Small intestine (tissue), 7 donors: Measurements from ENCODE around the gene PHF20. TPM values are rescaled to one million over a fixed set of nuclear protein-coding genes. Genes with fewer than 3 reads are reported as not detected.
"Not testable (repeated sequence)": the region's sequence is repeated elsewhere in the genome, so short reads cannot be mapped to it uniquely, and the experiment has no call there.

ENCODE experiments used
- DNase-seq, 2 donors: peaks; one replicate each; pipeline versions ENCODE4 v3.0.0 to v3.0.0-alpha.2; 2013
- FAIRE-seq: peaks from 2 replicates; lab custom pipeline; 2012; peaks lifted over from hg19 to GRCh38; lab: Jason Lieb, UNC
- H3K27ac ChIP-seq, 3 donors: one replicate each; pipeline ENCODE4 v1.5.1; 2013; ENCODE audit warnings: low read length in 2 of 3, mild to moderate bottlenecking in 2 of 3, control low read depth in 1 of 3, inconsistent platforms in 1 of 3, low read depth in 1 of 3, moderate library complexity in 1 of 3
- H3K27me3 ChIP-seq, 3 donors: one replicate each; pipeline ENCODE4 v1.6.1; 2013; ENCODE audit warnings: low read length in 3 of 3, inconsistent platforms in 1 of 3; ENCODE audit not compliant: control insufficient read depth in 3 of 3, insufficient read depth in 3 of 3
- H3K36me3 ChIP-seq, 3 donors: one replicate each; pipeline ENCODE4 v1.6.1; 2013; ENCODE audit warnings: low read length in 3 of 3, inconsistent platforms in 1 of 3, low read depth in 1 of 3, mild to moderate bottlenecking in 1 of 3, moderate library complexity in 1 of 3; ENCODE audit not compliant: control insufficient read depth in 3 of 3, insufficient read depth in 2 of 3
- H3K4me1 ChIP-seq, 3 donors: one replicate each; pipeline ENCODE4 v1.6.1; 2013; ENCODE audit warnings: low read length in 2 of 3, inconsistent platforms in 1 of 3, low read depth in 1 of 3, mild to moderate bottlenecking in 1 of 3, moderate library complexity in 1 of 3; ENCODE audit not compliant: control insufficient read depth in 3 of 3, insufficient read depth in 2 of 3
- H3K4me3 ChIP-seq, 3 donors: one replicate each; pipeline ENCODE4 v1.5.1; 2013; ENCODE audit warnings: low read length in 3 of 3, control low read depth in 1 of 3, inconsistent platforms in 1 of 3, low read depth in 1 of 3, mild to moderate bottlenecking in 1 of 3, moderate library complexity in 1 of 3
- H3K9me3 ChIP-seq, 2 donors: one replicate each; pipeline ENCODE4 v1.6.1; 2013; ENCODE audit warnings: low read depth in 1 of 2, low read length in 1 of 2; ENCODE audit not compliant: control insufficient read depth in 2 of 2, insufficient read depth in 1 of 2
- WGBS, 3 donors: extraction: QIAGEN DNeasy Blood & Tissue Kit; methylation state at CpG; one replicate each; pipeline ENCODE4 v1.1.7; 2013; 5-methylcytosine and 5-hydroxymethylcytosine counted together
- polyA plus RNA-seq, 4 donors: library from polyadenylated mRNA; stranded (reverse) in 3 of 4; unstranded in 1 of 4; fragments of 200-250 nt in 3 of 4; fragments of 120-200 nt in 1 of 4; gene quantifications; one replicate each; pipeline versions ENCODE4 v1.2.1 to v1.2.3, GENCODE V29; 2013
- donor health status: healthy with polysubstance abuse.
- donor health status: control.
- donor health status: control.
- donor health status: Bipolar disorder and iron deficiency.
- donor health status: healthy.

PHF20 gene
- polyA plus RNA-seq, 4 donors: 9.6 to 23.1 (median 14.9) TPM

DNA sequence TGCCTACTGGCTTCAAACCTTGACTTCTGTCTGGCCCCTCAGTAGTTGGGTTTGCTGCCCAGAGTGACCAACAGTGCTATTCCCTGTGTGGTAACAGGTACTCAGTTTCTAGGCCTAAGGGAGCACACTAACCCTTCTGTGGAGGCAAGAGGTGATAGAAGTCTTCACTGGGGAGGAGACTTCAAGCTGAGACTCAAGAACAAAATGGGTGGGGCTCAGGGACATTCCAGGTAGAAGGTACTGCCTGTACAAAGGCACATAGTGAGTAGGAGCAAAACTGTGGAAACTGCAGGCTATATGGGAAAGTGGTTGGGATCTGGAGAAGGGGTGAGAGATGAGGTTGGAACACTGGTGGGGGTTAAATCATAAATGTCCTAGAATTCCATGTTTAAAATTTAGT, 184.8 kb downstream of the PHF20 start:
- FAIRE-seq: no peak
- peaks cover 0 to 9% (median 3%) of the 10 kb centered on the region in 3 donors for H3K4me1 ChIP-seq
- DNase-seq: peak in 1 of 2 donors; percentile 78
- H3K36me3 ChIP-seq: no peaks in the 10 kb centered on the region
- H3K27ac ChIP-seq: no peak overlapping the region
- H3K9me3 ChIP-seq: no peaks in the 10 kb centered on the region
- no peak overlapping the region for H3K4me3 ChIP-seq
- H3K27me3 ChIP-seq: no peaks in the 10 kb centered on the region

DNA sequence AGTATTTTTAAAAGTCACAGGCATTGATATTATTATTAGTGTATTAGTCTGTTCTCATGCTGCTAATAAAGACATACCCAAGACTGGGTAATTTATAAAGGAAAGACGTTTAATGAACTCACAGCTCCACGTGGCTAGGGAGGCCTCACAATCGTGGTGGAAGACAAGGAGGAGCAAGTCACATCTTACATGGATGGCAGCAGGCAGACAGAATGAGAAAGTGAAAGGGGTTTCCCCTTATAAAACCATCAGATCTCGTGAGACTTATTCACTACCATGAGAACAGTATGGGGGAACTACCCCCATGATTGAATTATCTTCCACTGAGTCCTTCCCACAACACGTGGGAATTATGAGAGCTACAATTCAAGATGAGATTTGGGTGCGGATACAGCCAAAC, 187.5 kb downstream of the PHF20 start:
- not testable (repeated sequence) for DNase-seq, H3K36me3 ChIP-seq, H3K4me1 ChIP-seq, H3K27me3 ChIP-seq, H3K27ac ChIP-seq, FAIRE-seq, H3K9me3 ChIP-seq, H3K4me3 ChIP-seq
- WGBS, 3 donors: 79 to 83% (median 80%) methylated on average over 6 of the region's 6 CpGs

DNA sequence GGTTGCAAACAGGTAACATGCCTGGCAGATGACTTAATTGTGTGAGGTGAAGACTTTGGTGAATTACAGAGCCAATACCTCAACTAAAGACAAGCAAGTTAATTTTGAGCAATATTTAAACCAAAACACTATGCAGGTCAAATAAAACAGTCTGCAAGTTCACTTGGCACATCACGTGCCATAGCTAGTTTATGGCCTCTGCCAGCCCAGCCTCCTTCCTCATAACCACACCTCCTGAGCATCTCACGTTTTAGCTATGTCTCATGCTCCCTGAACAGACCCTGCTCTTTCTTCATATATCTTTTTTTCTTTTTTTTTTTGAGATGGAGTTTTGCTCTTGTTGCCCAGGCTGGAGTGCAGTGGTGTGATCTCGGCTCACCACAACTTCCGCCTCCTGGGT, 192.1 kb downstream of the PHF20 start:
- FAIRE-seq (no peak), DNase-seq (peak in 1 of 2 donors; percentile 39)
- Histone ChIP-seq H3K4me1 (peaks cover 0 to 2% (median 0%) of the 10 kb centered on the region in 3 donors), H3K27ac (no peak overlapping the region), H3K27me3 (no peaks in the 10 kb centered on the region), H3K9me3 (no peaks in the 10 kb centered on the region), H3K36me3 (no peaks in the 10 kb centered on the region), H3K4me3 (no peak overlapping the region)
- WGBS, 3 donors: 57 to 77% (median 65%) methylated on average over 4 of the region's 4 CpGs

DNA sequence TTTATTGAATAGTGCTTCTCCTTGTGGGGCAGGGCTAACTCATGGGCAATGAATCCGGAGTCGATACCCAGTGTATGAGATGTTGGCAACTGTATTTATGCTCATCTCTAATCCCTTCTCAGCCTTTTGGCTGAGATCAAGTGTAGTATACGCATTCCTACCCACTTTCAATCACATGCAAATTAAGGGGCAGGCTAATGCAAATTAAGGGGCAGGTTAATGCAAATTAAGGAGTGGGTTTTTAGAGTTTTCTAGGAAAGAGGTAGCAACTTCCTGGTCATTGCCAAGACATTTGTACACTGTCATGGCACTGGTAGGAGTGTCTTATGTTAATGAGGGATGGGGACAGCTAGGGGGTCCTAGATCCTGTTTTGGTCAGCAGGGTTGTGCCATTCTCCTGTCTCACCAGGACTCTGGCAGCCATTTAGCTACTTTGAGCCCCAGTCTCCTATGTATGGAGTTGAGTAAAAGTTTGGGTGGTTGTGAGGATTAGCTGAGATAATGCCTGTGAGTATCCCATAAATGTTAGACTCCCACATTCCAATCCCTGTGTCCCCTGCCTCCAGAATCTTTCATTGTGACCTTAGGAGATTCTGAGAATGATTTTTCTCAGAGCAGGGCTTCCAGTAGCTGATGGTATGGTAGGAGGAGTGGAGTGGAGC, 196.3 kb downstream of the PHF20 start, which contains the start of gene CNBD2:
Gene CNBD2 (plus strand): TSS at position 612 of the 662 bp plus-strand sequence. CDS start 173 bp downstream, outside the sequence.
- Histone ChIP-seq H3K27me3 (no peaks in the 10 kb centered on the region), H3K9me3 (peaks cover 0 to 3% of the 10 kb centered on the region in 2 donors), H3K4me3 (no peak within 1 kb of the TSS), H3K27ac (no peak within 1 kb of the TSS), H3K4me1 (peaks cover 0 to 2% (median 0%) of the 10 kb centered on the region in 3 donors), H3K36me3 (no peaks in the 10 kb centered on the region)
- 92 to 96% (median 95%) methylated on average over 3 of the region's 3 CpGs for whole genome bisulfite sequencing, 3 donors
- no peak for DNase-seq
- FAIRE-seq: no peak

DNA sequence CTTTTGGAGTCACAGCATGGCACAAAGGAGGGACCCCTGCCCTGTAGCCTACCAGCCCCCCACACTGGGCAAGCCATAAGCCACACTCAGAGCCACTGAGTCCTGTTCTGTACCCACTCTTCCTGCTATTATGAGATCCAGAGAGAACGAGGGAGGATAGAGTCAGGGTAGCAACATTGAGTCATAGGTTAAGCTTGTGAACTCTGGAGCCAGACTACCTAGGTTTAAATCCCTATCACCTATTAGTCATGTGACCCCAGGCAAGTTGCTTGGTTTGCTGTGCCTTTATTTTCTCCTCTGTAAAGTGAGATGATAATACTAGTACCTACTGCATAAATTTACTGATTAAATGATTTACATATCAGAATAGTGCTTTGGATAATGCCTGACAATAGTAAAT, 197.1 kb downstream of the PHF20 start:
- Histone ChIP-seq H3K9me3 (peaks cover 0 to 3% of the 10 kb centered on the region in 2 donors), H3K27ac (no peak overlapping the region), H3K4me1 (peaks cover 0 to 2% (median 0%) of the 10 kb centered on the region in 3 donors), H3K27me3 (no peaks in the 10 kb centered on the region), H3K4me3 (no peak overlapping the region), H3K36me3 (no peaks in the 10 kb centered on the region)
- FAIRE-seq (no peak), DNase-seq (peak; percentile 21 to 70)
- WGBS, 3 donors: 8 to 48% (median 35%) methylated on average over 1 of the region's 1 CpG

DNA sequence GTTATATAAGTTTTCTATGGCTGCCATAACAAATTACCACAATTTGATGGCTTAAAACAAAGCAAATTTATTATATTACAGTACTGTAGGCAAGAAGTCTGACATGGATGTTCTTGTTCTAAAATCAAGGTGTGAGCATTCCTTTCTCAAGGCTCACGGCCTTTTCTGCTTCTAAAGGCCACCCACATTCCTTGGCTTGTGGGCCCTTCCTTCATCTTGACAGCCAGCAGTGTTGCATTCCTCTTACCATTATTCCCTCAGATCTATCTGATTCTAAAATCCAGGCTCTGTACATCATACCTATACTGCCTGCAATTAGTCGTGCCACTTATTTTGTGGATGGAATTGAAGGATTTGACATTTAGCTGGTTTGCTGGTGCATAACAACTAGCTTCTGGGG, 200.2 kb downstream of the PHF20 start:
- peaks cover 0 to 3% of the 10 kb centered on the region in 2 donors for H3K9me3 ChIP-seq
- no peak for FAIRE-seq
- H3K4me1 ChIP-seq: peaks cover 0 to 2% (median 0%) of the 10 kb centered on the region in 3 donors
- no peak overlapping the region for H3K27ac ChIP-seq
- no peaks in the 10 kb centered on the region for H3K36me3 ChIP-seq
- H3K27me3 ChIP-seq: no peaks in the 10 kb centered on the region
- no peak overlapping the region for H3K4me3 ChIP-seq
- 87 to 90% (median 88%) methylated on average over 2 of the region's 2 CpGs for WGBS, 3 donors
- DNase-seq: no peak

DNA sequence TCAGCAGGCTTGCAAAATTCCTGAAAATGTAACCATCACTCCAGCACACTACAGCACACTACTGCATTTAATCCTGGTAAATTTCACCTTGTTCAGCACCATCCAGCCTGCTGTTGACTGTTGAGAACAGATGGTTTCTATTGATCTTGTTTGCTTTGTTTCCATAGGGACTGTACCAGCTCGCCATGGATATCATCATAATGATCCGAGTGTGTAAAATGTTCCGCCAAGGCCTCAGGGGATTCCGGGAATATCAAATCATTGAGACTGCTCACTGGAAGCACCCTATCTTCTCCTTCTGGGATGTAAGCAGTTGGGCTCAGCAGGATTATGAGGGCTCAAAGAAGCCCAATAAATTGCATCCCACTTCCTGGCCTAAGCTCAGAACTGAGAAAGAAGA, 200.6 kb downstream of the PHF20 start:
- FAIRE-seq: no peak
- 80 to 86% (median 80%) methylated on average over 4 of the region's 4 CpGs for WGBS, 3 donors
- no peak overlapping the region for H3K27ac ChIP-seq

DNA sequence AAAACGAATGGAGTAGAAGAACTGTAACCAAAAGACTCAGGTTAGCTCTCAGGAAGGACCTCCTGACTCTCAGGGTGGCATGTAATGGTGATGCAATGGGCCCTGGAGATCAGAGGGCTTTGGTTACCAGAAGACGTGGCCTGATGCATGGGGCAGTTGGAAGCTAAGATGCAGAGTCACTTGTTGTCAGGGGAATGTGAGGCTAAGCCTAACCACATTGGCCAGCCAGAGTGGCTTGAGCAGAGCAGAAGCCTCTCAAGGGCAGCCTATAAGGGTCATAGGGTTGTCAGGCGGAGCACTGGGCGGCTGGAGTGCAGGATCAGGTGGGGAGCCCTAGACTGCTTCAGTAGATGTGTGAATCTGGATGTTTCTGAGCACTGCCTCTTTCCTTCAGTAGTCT, 202.4 kb downstream of the PHF20 start:
- Histone ChIP-seq H3K9me3 (peaks cover 0 to 3% of the 10 kb centered on the region in 2 donors), H3K36me3 (no peaks in the 10 kb centered on the region), H3K27me3 (no peaks in the 10 kb centered on the region), H3K4me3 (no peak overlapping the region), H3K4me1 (no peaks in the 10 kb centered on the region), H3K27ac (no peak overlapping the region)
- 79 to 81% (median 79%) methylated on average over 4 of the region's 4 CpGs for WGBS, 3 donors
- no peak for FAIRE-seq
- no peak for DNase-seq

More for the DNA sequence above, 200.6 kb downstream of the PHF20 start:
- Histone ChIP-seq H3K36me3 (no peaks in the 10 kb centered on the region), H3K4me1 (peaks cover 0 to 2% (median 0%) of the 10 kb centered on the region in 3 donors), H3K27me3 (no peaks in the 10 kb centered on the region), H3K9me3 (peaks cover 0 to 3% of the 10 kb centered on the region in 2 donors), H3K4me3 (no peak overlapping the region)
- peak in 1 of 2 donors; percentile 21 for DNase-seq
